ENCODE data around the gene LCT.
"Not testable (repeated sequence)": the region's sequence is repeated elsewhere in the genome, so short reads cannot be mapped to it uniquely, and the experiment has no call there.

The LCT gene

GRCh38 chr2:135836596-135837270 is at the start of gene LCT:
LCT (minus strand) TSS chr2:135837184; CDS start chr2:135837169, 15 bp downstream.
- DNase-seq (ENCODE audit: low read depth): no peak

- DNase-seq (ENCODE audit: low read depth): no peak
These were observed 48.7 kb upstream of the LCT start for GRCh38 chr2:135885709-135886108.

- no peak for DNase-seq (ENCODE audit: low read depth)
These were observed 45.4 kb upstream of the LCT start for GRCh38 chr2:135882415-135882814.

GRCh38 chr2:135876770-135877169 is 39.8 kb upstream of the LCT start:
- DNase-seq (ENCODE audit: low read depth): not testable (repeated sequence)

GRCh38 chr2:135876066-135876711 is 39.2 kb upstream of the LCT start, which contains the start of gene MCM6:
MCM6 (minus strand) TSS chr2:135876443; CDS start chr2:135876365, 78 bp downstream.
- peak; percentile 95 for DNase-seq (ENCODE audit: low read depth)

GRCh38 chr2:135875491-135876065 is 38.6 kb upstream of the LCT start:
- DNase-seq (ENCODE audit: low read depth): peak; percentile 60

- no peak for DNase-seq (ENCODE audit: low read depth)
These were observed 37.9 kb upstream of the LCT start for GRCh38 chr2:135874777-135875365.

GRCh38 chr2:135870571-135870970 is 33.6 kb upstream of the LCT start:
- no peak for DNase-seq (ENCODE audit: low read depth)

- DNase-seq (ENCODE audit: low read depth): no peak
These were observed 26.2 kb upstream of the LCT start for GRCh38 chr2:135863233-135863632.

GRCh38 chr2:135862718-135863117 is 25.7 kb upstream of the LCT start:
- no peak for DNase-seq (ENCODE audit: low read depth)

GRCh38 chr2:135853401-135853800 is 16.4 kb upstream of the LCT start:
- no peak for DNase-seq (ENCODE audit: low read depth)

GRCh38 chr2:135851858-135852257 is 14.9 kb upstream of the LCT start:
- no peak for DNase-seq (ENCODE audit: low read depth)

GRCh38 chr2:135850892-135851668 is 14.1 kb upstream of the LCT start:
- DNase-seq (ENCODE audit: low read depth): no peak

- DNase-seq (ENCODE audit: low read depth): no peak
These were observed 12.1 kb upstream of the LCT start for GRCh38 chr2:135849087-135849486.

- DNase-seq (ENCODE audit: low read depth): no peak
These were observed 9.0 kb upstream of the LCT start for GRCh38 chr2:135845997-135846396.

GRCh38 chr2:135845257-135845656 is 8.3 kb upstream of the LCT start:
- no peak for DNase-seq (ENCODE audit: low read depth)

GRCh38 chr2:135844301-135844895 is 7.4 kb upstream of the LCT start:
- DNase-seq (ENCODE audit: low read depth): no peak

- no peak for DNase-seq (ENCODE audit: low read depth)
These were observed 6.7 kb upstream of the LCT start for GRCh38 chr2:135843671-135844070.

- DNase-seq (ENCODE audit: low read depth): no peak
These were observed 3.6 kb upstream of the LCT start for GRCh38 chr2:135840601-135841000.

- DNase-seq (ENCODE audit: low read depth): no peak
These were observed 2.7 kb upstream of the LCT start for GRCh38 chr2:135839713-135840112.

GRCh38 chr2:135838502-135838901 is 1.5 kb upstream of the LCT start:
- DNase-seq (ENCODE audit: low read depth): no peak

- no peak for DNase-seq (ENCODE audit: low read depth)
These were observed 4.1 kb downstream of the LCT start for GRCh38 chr2:135832891-135833290.

All from T-helper 22 cell (primary cell).